DOHH2 (cell line): ENCODE measurements around the gene TBX3.
A peak's percentile ranks its signal among the peaks of the same experiment; 100 is the strongest.

Experiments used
- H3F3A ChIP-seq: fragments of 200-600 bp; sonication (generic), shearing (Covaris generic); 2 replicates; pipeline ENCODE4 v1.6.0; 2016; ENCODE audit warnings: antibody characterized with exemption, mild to moderate bottlenecking; ENCODE audit not compliant: control insufficient read depth, insufficient read depth
- H3K27ac ChIP-seq: fragments of 200-600 bp; sonication (generic); 2 replicates; pipeline ENCODE4 v1.5.1; 2014; ENCODE audit warnings: low read depth, mild to moderate bottlenecking, low read length, moderate library complexity
- H3K27me3 ChIP-seq: fragments of 200-600 bp; sonication (generic); 2 replicates; pipeline ENCODE4 v1.6.1; 2014; ENCODE audit warnings: mild to moderate bottlenecking, low read length, mixed read lengths; ENCODE audit not compliant: control insufficient read depth
- H3K36me3 ChIP-seq: fragments of 200-600 bp; sonication (generic); 2 replicates; pipeline ENCODE4 v1.6.1; 2014; ENCODE audit warnings: mild to moderate bottlenecking, low read length, moderate library complexity, mixed read lengths; ENCODE audit not compliant: control insufficient read depth
- H3K4me1 ChIP-seq: fragments of 200-600 bp; sonication (generic); 2 replicates; pipeline ENCODE4 v1.6.1; 2014; ENCODE audit warnings: mild to moderate bottlenecking, low read length, mixed read lengths; ENCODE audit not compliant: control insufficient read depth
- H3K4me2 ChIP-seq: fragments of 200-600 bp; sonication (generic); 2 replicates; pipeline ENCODE4 v1.6.0; 2014; ENCODE audit warnings: mild to moderate bottlenecking, low read length, moderate library complexity
- H3K4me3 ChIP-seq: fragments of 200-600 bp; sonication (generic); 2 replicates; pipeline ENCODE4 v1.5.1; 2014; ENCODE audit warnings: mild to moderate bottlenecking, low read length, mixed read lengths
- H3K79me2 ChIP-seq: fragments of 200-600 bp; sonication (generic); 2 replicates; pipeline ENCODE4 v1.6.1; 2014; ENCODE audit warnings: mild to moderate bottlenecking, low read length, mixed read lengths; ENCODE audit not compliant: control insufficient read depth
- H3K9me2 ChIP-seq: fragments of 200-600 bp; sonication (generic); replicated peaks from 2 replicates; pipeline ENCODE4 v1.6.1; 2014; ENCODE audit warnings: mild to moderate bottlenecking, low read length, mixed read lengths; ENCODE audit not compliant: control insufficient read depth
- H3K9me3 ChIP-seq: fragments of 200-600 bp; sonication (generic); 2 replicates; pipeline ENCODE4 v1.6.1; 2014; ENCODE audit warnings: antibody characterized with exemption, low read length, mixed read lengths; ENCODE audit not compliant: control insufficient read depth, insufficient read depth
- H4K20me1 ChIP-seq: fragments of 200-600 bp; sonication (generic); 2 replicates; pipeline ENCODE4 v1.6.0; 2014; ENCODE audit warnings: low read depth, mild to moderate bottlenecking, antibody characterized with exemption, low read length, moderate library complexity; ENCODE audit not compliant: control insufficient read depth, insufficient read depth
- CTCF ChIP-seq: fragments of 200-600 bp; sonication (generic); IDR thresholded peaks from one replicate; pipeline ENCODE4 v1.5.1; 2014; ENCODE audit warnings: antibody characterized with exemption, mild to moderate bottlenecking, low read depth, low read length; ENCODE audit not compliant: poor library complexity, severe bottlenecking
- EZH2phosphoT487 ChIP-seq: fragments of 200-600 bp; sonication (generic); IDR thresholded peaks from 2 replicates; pipeline ENCODE4 v1.6.1; 2017; ENCODE audit warnings: borderline replicate concordance, mild to moderate bottlenecking, antibody characterized with exemption, low read length, moderate library complexity, mixed read lengths

Gene TBX3

GRCh38 chr12:114669401-114670290 lies 14.3 kb downstream of the TBX3 start:
- no peaks in the 10 kb centered on the region for H3K79me2 ChIP-seq
- no peak overlapping the region for H3K27ac ChIP-seq
- H4K20me1 ChIP-seq = no peaks in the 10 kb centered on the region
- no peaks in the 10 kb centered on the region for H3K9me2 ChIP-seq
- TF ChIP-seq EZH2phosphoT487 (no peak), CTCF (no peak)
- H3F3A ChIP-seq = no peaks in the 10 kb centered on the region
- H3K9me3 ChIP-seq = no peaks in the 10 kb centered on the region
- H3K4me2 ChIP-seq = no peak overlapping the region
- no peak overlapping the region for H3K4me3 ChIP-seq
- no peaks in the 10 kb centered on the region for H3K36me3 ChIP-seq
- H3K4me1 ChIP-seq = no peaks in the 10 kb centered on the region
- peaks cover 31% of the 10 kb centered on the region for H3K27me3 ChIP-seq

- no peaks in the 10 kb centered on the region for H3K79me2 ChIP-seq
- H3K9me3 ChIP-seq = no peaks in the 10 kb centered on the region
- TF ChIP-seq CTCF (no peak), EZH2phosphoT487 (no peak)
- no peaks in the 10 kb centered on the region for H3K36me3 ChIP-seq
- H3F3A ChIP-seq = no peaks in the 10 kb centered on the region
- no peak overlapping the region for H3K4me2 ChIP-seq
- H3K9me2 ChIP-seq = no peaks in the 10 kb centered on the region
- H3K4me3 ChIP-seq = no peak overlapping the region
- H3K27ac ChIP-seq = no peak overlapping the region
- no peaks in the 10 kb centered on the region for H4K20me1 ChIP-seq
- peaks cover 31% of the 10 kb centered on the region for H3K27me3 ChIP-seq
- H3K4me1 ChIP-seq = no peaks in the 10 kb centered on the region
Observed at GRCh38 chr12:114668886-114669288, 15.1 kb downstream of the TBX3 start.

- Histone ChIP-seq H3K27ac (no peak overlapping the region), H3K79me2 (no peaks in the 10 kb centered on the region), H3K9me3 (no peaks in the 10 kb centered on the region), H3K4me2 (no peak overlapping the region), H4K20me1 (no peaks in the 10 kb centered on the region), H3K4me1 (no peaks in the 10 kb centered on the region), H3K27me3 (peaks cover 31% of the 10 kb centered on the region), H3K9me2 (no peaks in the 10 kb centered on the region), H3F3A (no peaks in the 10 kb centered on the region), H3K4me3 (no peak overlapping the region), H3K36me3 (no peaks in the 10 kb centered on the region)
- TF ChIP-seq EZH2phosphoT487 = no peak
- TF ChIP-seq CTCF = peak; percentile 28
Observed at GRCh38 chr12:114668151-114668885, 15.7 kb downstream of the TBX3 start.
